Hepatocyte (in vitro differentiated cells): ENCODE data around the gene BTD. TPM values are rescaled to one million over a fixed set of nuclear protein-coding genes. Genes with fewer than 3 reads are reported as not detected.

Experiments used
- DNase-seq: peaks from one replicate; pipeline ENCODE4 v3.0.0-alpha.2; 2016; ENCODE audit warnings: low spot score
- H2AFZ ChIP-seq: fragments of 200-600 bp; sonication (generic); 2 replicates; pipeline ENCODE4 v1.6.0; 2016; ENCODE audit warnings: antibody characterized with exemption, mild to moderate bottlenecking
- H3K27ac ChIP-seq: fragments of 200-600 bp; sonication (generic); 2 replicates; pipeline ENCODE4 v1.5.1; 2016; ENCODE audit warnings: mild to moderate bottlenecking
- H3K27me3 ChIP-seq: fragments of 200-600 bp; sonication (generic); 2 replicates; pipeline ENCODE4 v1.6.1; 2016
- H3K36me3 ChIP-seq: fragments of 200-600 bp; sonication (generic); replicated peaks from 2 replicates; pipeline ENCODE4 v1.5.1; 2016; ENCODE audit warnings: low read depth; ENCODE audit not compliant: insufficient read depth
- H3K4me1 ChIP-seq: fragments of 200-600 bp; sonication (generic); 2 replicates; pipeline ENCODE4 v1.5.1; 2016; ENCODE audit warnings: mild to moderate bottlenecking, moderate library complexity; ENCODE audit not compliant: insufficient read depth
- H3K4me2 ChIP-seq: fragments of 200-600 bp; sonication (generic); 2 replicates; pipeline ENCODE4 v1.6.0; 2016
- H3K4me3 ChIP-seq: fragments of 200-600 bp; sonication (generic); 2 replicates; pipeline ENCODE4 v1.5.1; 2016; ENCODE audit warnings: mild to moderate bottlenecking
- H3K79me2 ChIP-seq: fragments of 200-600 bp; sonication (generic); 2 replicates; pipeline ENCODE4 v1.6.0; 2017; ENCODE audit warnings: mild to moderate bottlenecking
- H3K9me2 ChIP-seq: fragments of 200-600 bp; sonication (generic); replicated peaks from 2 replicates; pipeline ENCODE4 v1.6.0; 2017; ENCODE audit warnings: mild to moderate bottlenecking; ENCODE audit not compliant: insufficient read depth
- H3K9me3 ChIP-seq: fragments of 200-600 bp; sonication (generic); 2 replicates; pipeline ENCODE4 v1.5.1; 2016; ENCODE audit warnings: low read depth, mild to moderate bottlenecking
- H4K20me1 ChIP-seq: fragments of 200-600 bp; sonication (generic); 2 replicates; pipeline ENCODE4 v1.6.0; 2016; ENCODE audit warnings: mild to moderate bottlenecking; ENCODE audit not compliant: insufficient read depth, poor library complexity, severe bottlenecking
- EZH2 ChIP-seq: fragments of 200-600 bp; sonication (generic); IDR thresholded peaks from 2 replicates; pipeline ENCODE4 v1.6.1; 2016; ENCODE audit warnings: antibody characterized with exemption, mild to moderate bottlenecking, borderline replicate concordance
- EZH2phosphoT487 ChIP-seq: fragments of 200-600 bp; sonication (generic); IDR thresholded peaks from one replicate; pipeline ENCODE4 v1.6.1; 2018; ENCODE audit warnings: antibody characterized with exemption, mild to moderate bottlenecking, low read depth, moderate library complexity; ENCODE audit not compliant: unreplicated experiment, severe bottlenecking
- WGBS: methylation state at CpG from one replicate; pipeline ENCODE4 v1.1.6; 2016; ENCODE audit warnings: low lambda C conversion rate; ENCODE audit errors: missing lambda C conversion rate; 5-methylcytosine and 5-hydroxymethylcytosine counted together
- polyA plus RNA-seq: library from polyadenylated mRNA; unstranded; fragments of >200 nt; fragmentation: Nextera tagmentation; extraction: Ambion mirVana; gene quantifications from 2 replicates; pipeline ENCODE4 v1.2.1, GENCODE V29; 2016
- total RNA-seq: library from RNA; depleted of rRNA; stranded (reverse); fragments of >200 nt; gene quantifications from 2 replicates; pipeline ENCODE4 v1.2.3, GENCODE V29; 2014
- TF ChIP-seq, protein P1 (sequence below): fragments of 200-600 bp; sonication (generic); IDR thresholded peaks from 2 replicates; pipeline ENCODE4 v1.5.1; 2016; ENCODE audit warnings: antibody characterized with exemption, mild to moderate bottlenecking; ENCODE audit not compliant: poor library complexity

The BTD gene
- total and polyA plus RNA-seq, 2 experiments from 2014 or later = 28.4 to 37.9 TPM

DNA sequence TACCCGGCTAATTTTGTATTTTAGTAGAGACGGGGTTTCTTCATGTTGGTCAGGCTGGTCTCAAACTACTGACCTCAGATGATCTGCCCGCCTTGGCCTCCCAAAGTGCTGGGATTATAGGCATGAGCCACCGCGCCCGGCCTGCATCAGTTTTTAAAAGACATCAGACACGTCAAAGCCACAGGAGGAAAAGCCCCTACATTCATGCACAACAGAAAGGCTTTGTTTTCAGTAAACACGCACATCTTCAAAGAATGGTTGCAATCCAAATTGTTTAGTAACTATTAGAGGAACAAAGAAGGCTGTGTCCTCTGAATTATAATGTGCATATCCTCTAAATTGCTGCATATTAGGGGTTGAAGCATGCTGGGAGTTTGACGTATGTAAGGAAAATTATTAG lies 53.3 kb downstream of the BTD start:
- DNase-seq = no peak
- no peaks in the 10 kb centered on the region for H4K20me1 ChIP-seq
- no peaks in the 10 kb centered on the region for H3K27me3 ChIP-seq
- H3K4me2 ChIP-seq = no peak overlapping the region
- TF ChIP-seq, protein P1, sequence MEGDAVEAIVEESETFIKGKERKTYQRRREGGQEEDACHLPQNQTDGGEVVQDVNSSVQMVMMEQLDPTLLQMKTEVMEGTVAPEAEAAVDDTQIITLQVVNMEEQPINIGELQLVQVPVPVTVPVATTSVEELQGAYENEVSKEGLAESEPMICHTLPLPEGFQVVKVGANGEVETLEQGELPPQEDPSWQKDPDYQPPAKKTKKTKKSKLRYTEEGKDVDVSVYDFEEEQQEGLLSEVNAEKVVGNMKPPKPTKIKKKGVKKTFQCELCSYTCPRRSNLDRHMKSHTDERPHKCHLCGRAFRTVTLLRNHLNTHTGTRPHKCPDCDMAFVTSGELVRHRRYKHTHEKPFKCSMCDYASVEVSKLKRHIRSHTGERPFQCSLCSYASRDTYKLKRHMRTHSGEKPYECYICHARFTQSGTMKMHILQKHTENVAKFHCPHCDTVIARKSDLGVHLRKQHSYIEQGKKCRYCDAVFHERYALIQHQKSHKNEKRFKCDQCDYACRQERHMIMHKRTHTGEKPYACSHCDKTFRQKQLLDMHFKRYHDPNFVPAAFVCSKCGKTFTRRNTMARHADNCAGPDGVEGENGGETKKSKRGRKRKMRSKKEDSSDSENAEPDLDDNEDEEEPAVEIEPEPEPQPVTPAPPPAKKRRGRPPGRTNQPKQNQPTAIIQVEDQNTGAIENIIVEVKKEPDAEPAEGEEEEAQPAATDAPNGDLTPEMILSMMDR = no peak
- no peak for TF ChIP-seq EZH2phosphoT487
- no peak for TF ChIP-seq EZH2
- no peaks in the 10 kb centered on the region for H3K9me2 ChIP-seq
- H3K9me3 ChIP-seq = no peaks in the 10 kb centered on the region
- H2AFZ ChIP-seq = no peak overlapping the region
- H3K4me1 ChIP-seq = peaks cover 6% of the 10 kb centered on the region
- H3K79me2 ChIP-seq = no peaks in the 10 kb centered on the region
- 80% methylated on average over 9 of the region's 9 CpGs for WGBS
- H3K36me3 ChIP-seq = no peaks in the 10 kb centered on the region
- no peak overlapping the region for H3K27ac ChIP-seq
- no peak overlapping the region for H3K4me3 ChIP-seq

DNA sequence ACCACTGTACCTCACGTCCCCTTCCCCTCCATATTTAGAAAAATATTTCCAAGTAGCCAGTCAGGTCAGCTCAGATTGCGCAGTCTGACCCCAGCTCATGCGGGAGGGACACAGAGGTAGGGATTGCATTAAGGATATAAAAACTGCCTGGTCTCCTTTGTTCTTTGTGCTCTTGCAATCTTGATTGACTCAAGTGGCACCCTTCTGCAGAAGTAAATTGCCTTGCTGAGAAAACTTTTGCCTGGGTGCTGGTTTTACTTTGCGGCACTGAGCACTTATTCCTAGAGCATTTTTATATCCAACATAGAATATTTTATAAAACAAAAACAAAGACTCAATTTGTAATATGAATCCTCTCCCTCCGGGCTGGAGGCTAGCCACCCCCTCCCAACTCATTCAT lies 54.8 kb downstream of the BTD start:
- Histone ChIP-seq H3K4me3 (no peak overlapping the region), H3K4me1 (peaks cover 6% of the 10 kb centered on the region), H3K9me2 (no peaks in the 10 kb centered on the region), H3K4me2 (peak overlapping the region; percentile 2), H3K79me2 (no peaks in the 10 kb centered on the region), H3K36me3 (no peaks in the 10 kb centered on the region), H3K27me3 (no peaks in the 10 kb centered on the region), H2AFZ (no peak overlapping the region), H3K27ac (peak overlapping the region; percentile 57), H4K20me1 (no peaks in the 10 kb centered on the region), H3K9me3 (no peaks in the 10 kb centered on the region)
- no peak for TF ChIP-seq EZH2phosphoT487
- TF ChIP-seq, protein P1 = no peak
- no peak for TF ChIP-seq EZH2
- 61% methylated on average over 5 of the region's 5 CpGs for WGBS
- no peak for DNase-seq

DNA sequence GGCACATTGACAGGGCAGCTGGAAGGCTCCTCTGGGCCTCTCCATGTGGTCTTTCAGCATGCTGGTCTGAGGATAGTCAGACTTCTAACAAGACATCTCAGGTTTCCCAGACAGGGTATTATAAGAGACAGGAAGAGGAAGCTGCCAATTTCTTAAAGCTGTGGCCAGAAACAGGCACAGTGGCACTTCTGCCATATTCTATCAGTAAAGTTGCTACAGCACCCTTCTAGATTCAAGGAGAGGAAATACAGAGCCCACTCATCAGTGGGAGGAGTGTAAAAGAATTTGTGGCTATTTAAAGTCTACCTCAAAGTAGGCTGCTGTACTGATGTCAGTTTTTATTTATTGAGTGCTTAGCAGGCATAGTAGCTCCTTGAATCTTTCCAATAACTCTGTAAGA lies 55.5 kb downstream of the BTD start:
- no peak overlapping the region for H3K4me3 ChIP-seq
- no peaks in the 10 kb centered on the region for H3K9me3 ChIP-seq
- peak; percentile 39 for DNase-seq
- H3K27ac ChIP-seq = peak overlapping the region; percentile 57
- no peak overlapping the region for H2AFZ ChIP-seq
- no peaks in the 10 kb centered on the region for H3K36me3 ChIP-seq
- H3K27me3 ChIP-seq = no peaks in the 10 kb centered on the region
- H3K9me2 ChIP-seq = no peaks in the 10 kb centered on the region
- H4K20me1 ChIP-seq = no peaks in the 10 kb centered on the region
- H3K4me2 ChIP-seq = peak overlapping the region; percentile 2
- TF ChIP-seq EZH2 (no peak), EZH2phosphoT487 (no peak)
- TF ChIP-seq, protein P1 = no peak
- H3K79me2 ChIP-seq = no peaks in the 10 kb centered on the region
- peaks cover 6% of the 10 kb centered on the region for H3K4me1 ChIP-seq
